Middle frontal gyrus (tissue), 1 donor: ENCODE data around the gene RUSC2.
"Not testable (repeated sequence)": the region's sequence is repeated elsewhere in the genome, so short reads cannot be mapped to it uniquely, and the experiment has no call there.

ENCODE experiments used
- DNase-seq: peaks from one replicate; pipeline ENCODE4 v3.0.0-alpha.2; 2015; ENCODE audit warnings: low spot score; ENCODE audit errors: extremely low spot score

RUSC2 gene

DNA sequence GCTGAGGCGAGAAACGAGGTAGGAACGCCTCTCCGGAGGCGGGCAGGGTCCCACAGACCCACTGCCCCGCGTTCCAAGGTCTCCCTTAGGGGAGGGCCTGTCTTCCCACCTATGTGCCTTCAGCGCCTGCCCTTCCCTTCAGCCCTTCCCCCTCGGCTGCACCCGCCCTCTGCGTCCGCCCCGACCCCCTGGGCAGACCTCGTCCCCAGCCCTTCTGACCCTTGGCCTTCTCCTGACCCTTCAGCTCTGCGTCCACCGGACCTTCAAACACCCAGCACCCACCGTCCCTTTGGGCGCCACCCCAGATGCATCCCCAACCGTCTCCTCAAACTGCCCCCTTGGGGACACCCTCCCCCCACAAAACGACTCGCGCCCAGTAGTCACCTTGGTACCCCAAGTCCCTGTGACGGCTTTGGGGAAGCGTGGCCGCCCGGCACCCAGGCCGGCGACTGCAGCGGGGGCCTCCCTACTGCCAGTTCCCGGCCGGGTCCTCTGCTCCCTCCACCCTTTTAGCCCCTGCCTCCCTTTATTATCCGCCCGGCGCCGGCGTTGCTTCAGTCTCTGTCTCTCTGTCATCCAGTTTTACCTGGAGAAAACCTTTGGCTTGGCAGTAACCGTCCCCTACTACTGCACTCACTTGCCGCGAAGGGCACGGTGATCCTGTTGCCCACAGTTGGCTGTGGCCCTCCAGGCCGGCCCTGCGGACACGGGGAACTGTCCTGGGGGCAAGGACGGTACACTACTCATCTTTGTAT, 421 bp downstream of the RUSC2 start:
- no peak for DNase-seq

DNA sequence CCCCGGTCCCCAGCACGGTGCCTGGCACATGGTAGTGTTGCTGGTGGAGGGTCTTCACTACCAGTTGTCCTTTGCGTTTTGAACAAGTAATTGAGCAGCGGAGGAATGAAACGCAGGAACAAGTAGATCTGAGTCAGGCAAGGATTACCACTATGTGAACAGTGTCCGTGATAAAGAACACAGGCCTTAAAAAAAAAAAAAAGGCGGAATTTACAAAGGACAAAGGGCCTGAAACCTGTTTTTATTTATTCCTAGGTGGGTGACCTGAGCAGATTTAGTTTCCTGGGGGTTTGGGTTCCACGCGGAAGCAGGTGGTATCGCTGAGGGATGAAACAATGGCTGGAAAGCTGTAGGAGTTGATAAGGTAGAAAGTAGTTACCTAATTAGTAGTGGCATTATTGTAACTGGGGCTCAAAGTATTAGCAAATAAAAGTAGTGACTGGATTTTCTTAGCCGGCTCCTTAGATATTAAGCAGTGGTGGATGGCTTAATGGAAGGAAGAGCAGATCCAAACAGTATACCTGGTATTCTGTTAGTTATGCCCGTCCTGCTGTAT, 1.1 kb downstream of the RUSC2 start:
- DNase-seq = no peak

DNA sequence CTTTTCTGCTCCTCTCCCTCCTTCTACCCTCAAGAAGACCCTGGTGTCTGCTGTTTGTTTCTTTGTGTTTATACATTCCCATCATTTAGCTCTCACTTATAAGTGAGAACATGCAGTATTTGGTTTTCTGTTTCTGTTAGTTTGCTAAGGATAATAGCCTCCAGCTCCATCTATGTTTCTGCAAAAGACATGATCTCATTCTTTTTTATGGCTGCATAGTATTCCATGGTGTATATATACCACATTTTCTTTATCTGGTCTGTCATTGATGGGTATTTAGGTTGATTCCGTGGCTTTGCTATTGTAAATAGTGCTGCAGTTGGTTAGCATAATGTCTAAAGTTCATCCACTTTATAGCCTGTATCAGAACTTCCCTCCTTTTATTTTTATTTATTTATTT, 3.2 kb downstream of the RUSC2 start:
- DNase-seq = not testable (repeated sequence)

DNA sequence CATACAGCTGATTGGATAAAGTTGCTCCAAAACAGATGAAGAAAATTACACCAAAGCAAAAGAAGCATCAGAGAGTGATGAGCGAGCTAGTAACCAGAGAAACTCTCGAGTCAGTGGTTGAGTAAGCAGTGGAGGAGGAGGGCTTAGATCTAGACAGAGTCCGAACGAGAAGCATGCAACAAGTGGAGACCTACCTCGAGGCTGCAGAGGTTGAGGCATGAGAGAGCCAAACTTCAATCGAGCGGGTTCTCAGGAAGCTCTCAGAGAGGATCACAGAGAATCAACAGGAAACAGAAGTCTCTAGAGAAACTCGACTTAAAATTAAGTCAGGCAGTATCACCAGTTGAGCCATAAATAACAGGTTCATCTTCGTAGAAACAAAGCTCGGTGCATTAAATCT, 6.1 kb downstream of the RUSC2 start:
- DNase-seq = no peak

DNA sequence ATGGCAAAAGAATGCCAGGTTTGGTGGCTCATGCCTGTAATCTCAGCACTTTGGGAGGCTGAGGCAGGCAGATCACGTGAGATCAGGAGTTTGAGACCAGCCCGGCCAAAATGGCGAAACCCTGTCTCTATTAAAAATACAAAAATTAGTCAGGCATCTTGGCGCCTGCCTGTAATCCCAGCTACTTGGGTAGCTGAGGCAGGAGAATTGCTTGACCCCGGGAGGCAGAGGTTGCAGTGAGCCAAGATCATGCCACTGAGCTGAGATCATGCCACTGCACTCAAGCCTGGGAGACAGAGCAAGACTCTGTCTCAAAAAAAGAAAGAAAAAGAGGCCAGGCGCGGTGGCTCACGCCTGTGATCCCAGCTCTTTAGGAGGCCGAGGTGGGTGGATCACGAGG, 8.3 kb downstream of the RUSC2 start:
- not testable (repeated sequence) for DNase-seq

DNA sequence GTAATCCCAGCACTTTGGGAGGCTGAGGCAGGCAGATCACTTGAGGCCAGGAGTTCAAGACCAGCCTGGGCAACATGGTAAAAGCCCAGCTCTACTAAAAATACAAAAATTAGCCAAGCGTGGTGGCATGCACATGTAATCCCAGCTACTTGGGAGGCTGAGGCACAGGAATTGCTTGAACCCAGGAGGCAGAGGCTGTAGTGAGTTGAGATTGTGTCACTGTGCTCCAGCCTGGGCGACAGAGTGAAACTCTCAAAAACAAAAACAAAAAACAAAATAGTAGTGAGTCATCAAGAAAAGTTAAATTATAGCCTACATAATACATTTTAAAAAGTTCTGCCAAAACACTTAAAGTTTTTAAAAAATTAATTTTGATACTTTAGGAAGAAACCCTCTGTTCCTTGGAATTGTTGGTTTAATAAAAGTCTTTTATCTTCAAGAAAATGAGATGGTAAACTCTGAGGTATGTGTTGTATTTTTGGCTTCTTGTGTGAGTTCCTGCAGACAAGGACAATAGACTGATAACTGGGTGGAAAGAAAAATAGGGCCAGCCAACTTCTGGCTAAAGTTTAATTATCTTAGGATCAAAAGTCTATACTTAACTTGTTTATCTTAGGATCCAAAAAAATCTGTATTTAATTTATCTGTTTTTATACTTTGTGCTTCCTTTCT, 9.3 kb downstream of the RUSC2 start:
- DNase-seq = no peak

DNA sequence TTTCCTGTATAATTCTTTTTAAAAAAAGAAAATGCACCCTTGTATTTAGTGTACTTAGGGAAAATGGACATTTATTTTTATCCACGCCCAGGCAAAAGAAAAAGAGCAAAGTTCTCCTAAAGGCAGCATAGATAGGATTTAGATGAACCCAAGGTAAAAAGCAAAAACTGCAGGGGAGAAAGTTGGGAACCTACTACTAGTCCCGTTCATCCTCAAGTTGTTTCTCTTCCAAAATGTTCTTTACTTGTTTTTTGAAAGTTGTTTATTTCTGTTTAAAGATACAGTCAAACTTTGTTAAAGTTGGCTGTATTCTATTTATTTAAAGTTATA, 9.8 kb downstream of the RUSC2 start:
- no peak for DNase-seq

DNA sequence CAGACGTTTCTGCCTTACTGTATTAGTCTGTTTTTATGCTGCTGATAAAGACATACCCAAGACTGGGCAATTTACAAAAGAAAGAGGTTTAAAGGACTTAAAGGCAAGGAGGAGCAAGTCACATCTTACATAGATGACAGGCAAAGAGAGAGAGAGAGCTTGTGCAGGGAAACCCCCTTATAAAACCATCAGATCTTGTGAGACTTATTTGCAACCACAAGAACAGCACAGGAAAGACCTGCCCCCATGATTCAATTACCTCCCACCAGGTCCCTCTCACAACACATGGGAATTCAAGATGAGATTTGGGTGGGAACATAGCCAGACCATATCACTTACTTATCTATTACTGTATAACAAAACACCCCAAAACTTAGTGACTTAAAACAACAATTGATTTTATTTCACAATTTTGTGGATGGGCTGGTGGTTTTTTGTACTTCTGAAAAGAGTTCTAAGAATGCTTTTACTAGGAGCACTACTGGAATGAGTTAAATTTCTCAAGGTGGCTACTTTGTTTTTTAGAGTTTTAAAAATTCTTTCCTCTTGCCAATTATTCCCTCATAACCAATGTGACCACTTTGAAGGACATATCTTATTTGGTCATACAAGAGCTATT, 10.3 kb downstream of the RUSC2 start:
- no peak for DNase-seq

DNA sequence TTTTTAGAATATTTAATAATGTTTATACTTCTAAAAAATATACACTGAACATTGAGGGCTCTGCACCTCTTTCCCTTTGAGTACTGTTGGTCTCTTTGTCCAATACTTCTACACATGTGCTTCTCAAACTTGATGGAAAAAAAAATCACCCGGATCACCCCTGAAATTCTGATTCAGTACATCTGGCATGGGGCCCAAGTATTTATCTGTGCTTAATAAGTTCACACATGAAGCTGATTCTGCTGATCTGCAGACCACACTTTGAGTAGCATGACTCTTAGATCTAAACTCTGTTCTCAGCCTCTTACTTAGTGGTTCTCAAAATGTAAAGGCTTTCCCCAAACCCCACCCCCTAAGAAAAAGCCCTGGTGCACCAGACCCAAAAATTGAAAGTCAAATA, 12.0 kb downstream of the RUSC2 start:
- no peak for DNase-seq

DNA sequence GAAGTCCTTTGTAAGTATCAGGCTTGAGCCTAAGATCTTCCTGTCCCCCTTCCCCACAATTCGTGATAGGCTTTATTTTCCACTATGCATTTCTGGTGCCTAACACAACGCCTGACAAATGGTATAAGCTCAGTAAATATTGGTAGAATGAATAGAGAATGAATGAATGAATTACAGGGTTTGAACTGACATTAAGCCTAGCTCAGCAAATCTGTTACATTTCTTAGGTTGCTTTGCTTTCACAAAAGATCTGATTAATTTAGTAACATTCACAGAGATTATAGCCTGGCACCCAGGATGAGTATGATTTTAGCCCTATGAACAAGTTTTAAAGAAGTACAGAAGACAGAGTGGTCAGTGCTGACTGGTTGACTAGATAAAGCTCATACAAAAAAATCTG, 16.4 kb downstream of the RUSC2 start:
- no peak for DNase-seq

DNA sequence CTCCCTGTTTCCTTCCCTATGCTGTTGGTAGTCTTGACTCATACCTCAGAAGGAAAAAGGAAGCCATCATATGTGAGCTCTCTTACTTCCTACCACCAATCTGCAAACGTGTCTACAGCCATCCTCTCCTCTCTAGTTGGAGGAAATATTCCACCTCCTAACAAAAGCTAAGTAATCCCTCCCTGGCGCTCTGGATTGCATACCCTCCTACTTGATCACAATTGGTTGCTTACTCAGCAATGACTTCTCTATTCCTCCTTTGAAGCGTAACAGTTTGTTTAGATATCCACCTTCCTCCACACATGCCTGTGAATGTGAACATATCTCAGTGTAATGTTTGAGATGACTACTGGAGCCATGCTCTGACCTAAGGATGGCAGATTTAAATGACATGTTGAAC, 18.2 kb downstream of the RUSC2 start:
- no peak for DNase-seq

DNA sequence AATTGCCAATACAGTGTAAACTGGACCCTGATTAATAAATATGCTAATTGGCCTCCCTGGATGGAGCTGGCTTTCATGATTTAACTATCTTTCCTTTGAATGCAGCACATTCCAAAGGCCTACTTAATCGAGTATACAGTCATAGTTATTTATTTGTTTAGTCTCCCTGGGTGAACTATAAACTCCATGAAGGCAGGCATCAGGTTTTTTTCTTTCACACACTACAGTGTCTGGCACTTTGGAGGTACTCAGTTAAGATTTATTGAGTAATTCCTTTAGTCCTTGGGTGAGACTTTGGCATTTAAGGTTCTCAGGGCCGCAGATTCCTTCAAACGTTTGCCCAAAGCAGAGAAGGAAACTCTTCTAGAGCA, 20.5 kb downstream of the RUSC2 start:
- no peak for DNase-seq

DNA sequence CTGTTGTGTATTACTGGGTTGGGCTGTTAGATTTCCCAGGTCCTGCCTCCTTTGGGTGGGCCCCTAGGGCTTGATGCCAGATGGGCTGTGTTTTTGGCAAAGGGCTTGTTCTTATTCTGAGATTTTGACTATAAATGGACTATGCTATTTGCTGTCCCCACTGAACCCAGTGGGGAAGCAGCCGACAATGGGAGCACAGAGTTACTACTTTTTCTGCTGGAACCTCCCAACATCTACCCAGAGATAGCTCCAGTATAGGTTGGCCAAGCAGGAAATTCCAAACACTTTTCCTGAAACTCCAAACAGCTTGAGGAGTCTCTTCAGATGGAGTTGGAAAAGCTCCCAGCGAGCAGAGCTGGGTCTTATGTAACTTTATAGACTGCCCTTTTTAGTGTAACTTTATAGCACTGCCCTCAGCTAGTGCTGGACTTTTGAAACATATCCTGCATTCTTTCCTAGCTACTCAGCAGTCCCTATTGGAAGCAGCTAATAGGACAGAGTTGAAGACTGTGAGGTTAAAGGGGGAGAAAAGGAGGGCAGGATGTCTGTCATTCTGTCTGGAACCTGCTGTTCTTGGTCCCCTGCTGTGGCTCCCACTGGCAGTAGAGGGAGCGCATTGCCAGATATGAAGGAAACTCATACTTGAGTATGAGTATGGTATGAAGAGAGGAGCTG, 21.0 kb downstream of the RUSC2 start:
- no peak for DNase-seq

DNA sequence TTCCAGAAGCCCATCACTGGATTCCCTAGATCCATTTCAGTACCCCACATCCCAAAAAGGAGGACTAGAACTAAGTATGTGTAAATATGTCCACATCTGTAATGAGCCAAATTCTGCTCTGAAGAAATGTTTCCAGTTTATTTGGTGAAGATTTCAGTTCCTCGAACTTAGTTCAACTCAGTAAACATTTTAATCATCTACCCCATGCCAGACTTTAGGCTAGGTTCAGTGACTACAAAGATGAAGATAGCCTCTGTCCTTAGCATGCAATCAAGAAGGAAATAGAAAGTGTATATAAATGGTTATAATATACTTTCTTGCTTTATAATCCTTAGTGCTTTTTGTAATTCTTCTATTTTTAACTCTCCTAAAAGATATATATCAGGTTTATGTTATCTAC, 21.5 kb downstream of the RUSC2 start:
- DNase-seq = no peak

DNA sequence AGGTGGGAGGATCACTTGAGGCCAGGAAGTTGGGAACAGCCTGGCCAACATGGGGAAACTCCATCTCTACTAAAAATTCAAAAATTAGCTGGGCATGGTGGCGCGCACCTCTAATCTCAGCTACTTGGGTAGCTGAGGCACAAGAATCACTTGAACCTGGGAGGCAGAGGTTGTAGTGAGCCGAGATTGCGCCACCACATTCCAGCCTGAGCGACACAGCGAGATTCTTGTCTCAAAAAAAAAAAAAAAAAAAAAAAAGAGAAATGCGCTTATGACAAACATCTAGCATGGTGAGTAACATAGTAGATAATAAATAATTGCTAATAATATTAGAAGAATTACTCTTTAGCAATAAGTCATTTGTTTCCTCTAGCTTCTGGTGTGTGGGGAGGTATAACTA, 25.9 kb downstream of the RUSC2 start:
- no peak for DNase-seq

DNA sequence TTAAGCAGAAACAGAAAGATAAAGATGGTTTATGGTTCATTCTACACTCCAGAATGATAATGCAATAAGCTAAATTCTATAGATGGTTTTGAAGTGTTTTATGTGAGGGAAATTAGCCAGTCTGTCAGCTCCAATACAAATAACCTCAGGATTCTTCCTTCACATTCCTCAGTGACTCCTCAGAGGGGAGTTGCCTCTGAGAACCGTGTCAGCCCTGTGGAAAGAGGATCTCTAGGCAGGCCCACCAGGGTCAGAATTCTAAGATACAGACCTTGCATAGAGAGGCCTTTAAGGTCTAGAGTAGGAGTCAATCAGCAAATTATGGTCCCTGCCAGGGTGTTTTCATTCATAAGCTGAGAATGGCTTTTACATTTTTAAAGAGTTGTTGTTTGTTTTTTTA, 26.6 kb downstream of the RUSC2 start:
- no peak for DNase-seq

DNA sequence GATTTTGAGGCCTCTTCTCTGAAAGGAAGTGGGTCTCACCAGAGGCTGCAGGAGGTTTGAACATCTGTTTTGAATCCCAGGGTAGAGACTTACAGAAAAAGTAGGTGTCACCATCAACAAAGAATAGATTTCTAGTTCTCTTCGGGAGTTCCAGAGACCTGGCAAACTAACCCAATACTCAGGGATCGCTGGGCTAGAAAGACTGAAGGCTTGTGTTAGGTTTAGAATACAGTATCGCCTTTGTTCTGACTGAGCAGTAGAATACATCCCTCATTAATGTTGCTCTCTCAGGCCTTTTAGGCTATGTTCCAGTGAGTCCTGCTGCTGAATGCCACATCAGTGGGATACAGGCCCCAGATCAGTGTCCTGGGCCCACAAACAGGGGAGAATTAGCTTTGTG, 27.2 kb downstream of the RUSC2 start:
- peak; percentile 67 for DNase-seq

DNA sequence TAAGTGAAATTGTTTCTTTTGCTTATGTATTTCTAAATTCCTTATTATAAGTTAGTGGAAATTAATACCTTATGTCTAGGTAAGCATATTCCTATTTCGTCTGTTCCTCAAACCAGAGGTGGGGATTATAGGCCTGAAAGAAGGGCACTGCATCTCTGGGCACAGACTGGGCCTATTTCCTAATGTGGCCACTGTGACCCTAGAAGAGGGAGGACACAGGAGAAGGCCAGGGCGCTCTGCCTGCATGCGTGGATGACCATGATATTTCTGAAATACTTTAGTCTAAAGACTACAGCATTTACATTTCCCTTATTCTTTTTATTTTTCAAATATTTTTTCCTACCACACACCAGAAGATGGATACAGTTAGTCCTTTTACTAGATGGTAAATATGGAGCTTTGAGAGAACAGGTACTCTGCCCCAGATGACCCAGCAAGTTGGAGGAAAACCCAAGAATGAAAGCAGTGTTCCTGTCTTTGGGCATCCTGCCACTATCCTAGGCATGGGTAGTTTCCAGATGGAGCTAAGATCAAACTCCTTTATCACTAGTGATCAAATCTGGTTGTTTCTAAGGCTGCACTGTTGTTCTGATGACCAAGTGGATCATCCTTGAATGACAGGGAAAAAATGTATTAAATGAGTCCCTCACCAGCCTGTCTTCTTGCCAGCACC, 27.8 kb downstream of the RUSC2 start:
- no peak for DNase-seq

DNA sequence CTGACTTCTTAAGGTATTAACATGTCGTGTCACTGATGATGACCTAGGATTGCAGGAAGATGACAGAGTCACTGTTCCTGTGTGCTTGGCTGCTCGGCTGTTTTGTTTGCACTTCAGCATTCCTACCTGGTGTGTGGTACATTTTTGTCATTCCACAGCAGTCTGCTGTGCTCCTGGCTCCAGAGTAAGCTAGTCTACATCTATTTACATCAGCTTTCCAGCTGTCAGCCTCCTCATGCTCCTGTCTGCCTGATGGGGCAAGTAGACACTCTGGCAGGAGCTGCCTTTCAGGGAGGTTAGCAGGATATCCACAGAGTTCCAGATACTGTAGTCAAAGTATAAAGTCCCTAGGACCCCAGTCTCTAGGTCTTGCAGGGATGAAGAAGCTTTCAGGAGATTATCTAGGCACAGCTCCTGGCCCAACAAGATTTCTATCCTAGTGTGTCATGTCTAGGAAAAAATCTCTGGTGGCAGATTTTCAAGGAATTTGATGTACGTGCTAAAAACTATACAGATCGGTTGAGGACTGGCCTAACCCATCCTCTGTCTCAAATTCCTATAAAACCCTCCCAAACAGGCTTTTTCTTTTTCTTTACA, 28.4 kb downstream of the RUSC2 start:
- no peak for DNase-seq

DNA sequence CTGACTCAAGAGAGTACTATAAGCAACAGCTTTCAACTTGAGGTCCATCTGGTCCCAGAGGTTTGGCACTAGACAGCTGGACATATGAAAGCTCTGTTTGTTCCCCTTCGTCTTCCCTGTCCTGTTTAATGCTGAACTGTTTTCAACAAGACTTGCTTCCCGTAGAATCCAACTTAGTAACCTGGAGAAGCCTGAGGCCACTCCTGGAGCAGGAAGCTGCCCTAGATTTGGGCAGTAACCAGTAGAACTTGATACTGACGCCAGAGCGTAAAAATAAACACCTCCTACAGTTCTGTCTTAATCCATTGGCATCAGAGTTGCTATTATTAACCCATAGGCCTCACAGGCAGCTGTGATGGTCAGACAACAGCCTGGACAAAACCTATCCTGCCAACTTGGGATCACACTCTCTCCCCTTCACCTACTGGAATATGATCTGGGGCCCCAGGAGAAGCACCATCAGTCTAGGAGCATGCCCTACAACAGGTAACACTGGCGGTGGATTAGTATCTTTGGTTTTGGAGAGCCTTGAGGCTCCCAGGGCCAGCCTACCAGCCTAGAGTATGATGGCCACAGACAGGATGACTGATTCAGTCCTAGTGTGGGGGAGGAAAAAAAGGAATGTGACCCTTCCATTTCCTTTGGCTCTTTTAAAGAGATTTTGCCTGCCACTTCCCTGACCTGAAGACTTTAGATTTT, 29.2 kb downstream of the RUSC2 start:
- DNase-seq = no peak
